CD8-positive, alpha-beta memory T cell (primary cell): ENCODE measurements around the gene CRB3. TPM values are rescaled to one million over a fixed set of nuclear protein-coding genes. Genes with fewer than 3 reads are reported as not detected.
"Not testable (repeated sequence)": the region's sequence is repeated elsewhere in the genome, so short reads cannot be mapped to it uniquely, and the experiment has no call there.

ENCODE experiments used
- CTCF ChIA-PET: fragments of 350-600 bp; sonication (Branson Sonifier 250); formaldehyde crosslinking; loops from one replicate; lab custom pipeline; 2021; ENCODE audit warnings: antibody characterized with exemption; lab: Charles Lee
- POLR2A ChIA-PET: fragments of 350-600 bp; sonication (Branson Sonifier 250); formaldehyde crosslinking; loops from one replicate; lab custom pipeline; 2021; ENCODE audit warnings: antibody characterized with exemption; lab: Charles Lee
- DNase-seq, 5 donors: peaks; one replicate each; pipeline versions ENCODE4 v3.0.0 to v3.0.0-alpha.2; 2020 to 2022; ENCODE audit warnings: mixed read lengths in 1 of 5
- H3K27ac ChIP-seq: one replicate; pipeline ENCODE4 v1.7.0; 2013; ENCODE audit warnings: low read depth, mild to moderate bottlenecking, low read length, moderate library complexity
- H3K27me3 ChIP-seq: 2 replicates; pipeline ENCODE4 v1.7.0; 2013; ENCODE audit warnings: low read length, mild to moderate bottlenecking; ENCODE audit not compliant: insufficient read depth, poor library complexity, severe bottlenecking
- H3K36me3 ChIP-seq: 2 replicates; pipeline ENCODE4 v1.7.0; 2013; ENCODE audit warnings: mild to moderate bottlenecking, low read length, moderate library complexity; ENCODE audit not compliant: insufficient read depth
- H3K4me1 ChIP-seq: 2 replicates; pipeline ENCODE4 v1.7.0; 2013; ENCODE audit warnings: mild to moderate bottlenecking, low read length, moderate library complexity; ENCODE audit not compliant: insufficient read depth
- H3K4me3 ChIP-seq: 2 replicates; pipeline ENCODE4 v1.7.0; 2013; ENCODE audit warnings: mild to moderate bottlenecking, low read length
- H3K9me3 ChIP-seq: 2 replicates; pipeline ENCODE4 v1.7.0; 2013; ENCODE audit warnings: mild to moderate bottlenecking, low read length
- H3K27ac Mint-ChIP-seq, 8 donors: one replicate each; pipeline ENCODE4 v1.8.0; 2020 to 2021; ENCODE audit warnings: mixed read lengths in 8 of 8, mild to moderate bottlenecking in 6 of 8, inconsistent platforms in 3 of 8, moderate library complexity in 3 of 8
- H3K27me3 Mint-ChIP-seq, 2 donors: one replicate each; pipeline ENCODE4 v1.8.0; 2020 to 2021; ENCODE audit warnings: mixed read lengths in 2 of 2, mild to moderate bottlenecking in 1 of 2, moderate library complexity in 1 of 2
- H3K36me3 Mint-ChIP-seq, 3 donors: one replicate each; pipeline ENCODE4 v1.8.0; 2020 to 2021; ENCODE audit warnings: mixed read lengths in 3 of 3, inconsistent platforms in 1 of 3, mild to moderate bottlenecking in 1 of 3
- H3K4me1 Mint-ChIP-seq, 3 donors: one replicate each; pipeline ENCODE4 v1.8.0; 2020 to 2021; ENCODE audit warnings: mixed read lengths in 3 of 3, inconsistent platforms in 1 of 3, mild to moderate bottlenecking in 1 of 3
- H3K4me3 Mint-ChIP-seq, 7 donors: one replicate each; pipeline ENCODE4 v1.8.0; 2020 to 2021; ENCODE audit warnings: mixed read lengths in 7 of 7, mild to moderate bottlenecking in 6 of 7, moderate library complexity in 4 of 7, inconsistent platforms in 2 of 7
- H3K9me3 Mint-ChIP-seq, 5 donors: one replicate each; pipeline ENCODE4 v1.8.0; 2020 to 2022; ENCODE audit warnings: mixed read lengths in 5 of 5, mild to moderate bottlenecking in 3 of 5, moderate library complexity in 2 of 5, inconsistent platforms in 1 of 5
- polyA plus RNA-seq: library from polyadenylated mRNA; unstranded; fragments of 300-500 nt; fragmentation: Illumina TruSeq; gene quantifications from one replicate; pipeline ENCODE4 v1.2.3, GENCODE V29; 2021
- total RNA-seq, 2 experiments: library from RNA; stranded (reverse); gene quantifications; one replicate each; pipeline ENCODE4 v1.2.3, GENCODE V29; 2021

Gene CRB3
- total and polyA plus RNA-seq, 3 experiments from 2014 or later, result 0.88 to 4.1 (median 1.8) TPM

- H3K4me3 Mint-ChIP-seq, H3K9me3 Mint-ChIP-seq, CTCF ChIA-PET, H3K27me3 ChIP-seq, POLR2A ChIA-PET, DNase-seq, H3K27ac Mint-ChIP-seq, H3K9me3 ChIP-seq, H3K36me3 Mint-ChIP-seq, H3K4me3 ChIP-seq, H3K27ac ChIP-seq, H3K27me3 Mint-ChIP-seq, H3K36me3 ChIP-seq: not testable (repeated sequence)
- peaks cover 10% of the 10 kb centered on the region for H3K4me1 ChIP-seq
- H3K4me1 Mint-ChIP-seq, result peaks cover 10 to 11% (median 11%) of the 10 kb centered on the region in 3 donors
These were observed 35.2 kb upstream of the CRB3 start for GRCh38 chr19:6428692-6429418.

- no peak overlapping the region for H3K27ac ChIP-seq
- H3K36me3 ChIP-seq, result no peaks in the 10 kb centered on the region
- H3K9me3 Mint-ChIP-seq, result no peaks in the 10 kb centered on the region
- H3K27me3 ChIP-seq, result no peaks in the 10 kb centered on the region
- CTCF ChIA-PET, result no interaction called here
- POLR2A ChIA-PET, result no interaction called here
- H3K4me3 ChIP-seq, result no peak overlapping the region
- H3K9me3 ChIP-seq, result no peaks in the 10 kb centered on the region
- no peak overlapping the region for H3K27ac Mint-ChIP-seq
- no peaks in the 10 kb centered on the region for H3K36me3 Mint-ChIP-seq
- H3K4me1 Mint-ChIP-seq, result peaks cover 10% of the 10 kb centered on the region in 3 donors
- H3K4me1 ChIP-seq, result peaks cover 9% of the 10 kb centered on the region
- H3K27me3 Mint-ChIP-seq, result peaks cover 0 to 3% of the 10 kb centered on the region in 2 donors
- no peak overlapping the region for H3K4me3 Mint-ChIP-seq
- DNase-seq, result no peak
These were observed 34.5 kb upstream of the CRB3 start for GRCh38 chr19:6429419-6430221.

GRCh38 chr19:6431891-6432290 is 32.2 kb upstream of the CRB3 start:
- Mint-ChIP-seq H3K36me3 (no peaks in the 10 kb centered on the region), H3K27ac (no peak overlapping the region), H3K9me3 (no peaks in the 10 kb centered on the region), H3K4me3 (no peak overlapping the region), H3K4me1 (peaks cover 0 to 2% (median 0%) of the 10 kb centered on the region in 3 donors), H3K27me3 (peaks cover 0 to 2% of the 10 kb centered on the region in 2 donors)
- CTCF ChIA-PET, result no interaction called here
- Histone ChIP-seq H3K4me3 (no peak overlapping the region), H3K36me3 (no peaks in the 10 kb centered on the region), H3K27ac (no peak overlapping the region), H3K4me1 (no peaks in the 10 kb centered on the region), H3K9me3 (no peaks in the 10 kb centered on the region), H3K27me3 (no peaks in the 10 kb centered on the region)
- no peak for DNase-seq
- POLR2A ChIA-PET, result no interaction called here

GRCh38 chr19:6433165-6433564 is 30.9 kb upstream of the CRB3 start:
- H3K4me3 ChIP-seq, result no peak overlapping the region
- H3K9me3 Mint-ChIP-seq, result no peaks in the 10 kb centered on the region
- no peak for DNase-seq
- no peak overlapping the region for H3K4me3 Mint-ChIP-seq
- no peak overlapping the region for H3K27ac ChIP-seq
- POLR2A ChIA-PET, result no interaction called here
- no peak overlapping the region for H3K27ac Mint-ChIP-seq
- H3K27me3 Mint-ChIP-seq, result peaks cover 0 to 2% of the 10 kb centered on the region in 2 donors
- no peaks in the 10 kb centered on the region for H3K36me3 ChIP-seq
- H3K4me1 Mint-ChIP-seq, result peaks cover 0 to 2% (median 0%) of the 10 kb centered on the region in 3 donors
- no peaks in the 10 kb centered on the region for H3K36me3 Mint-ChIP-seq
- H3K4me1 ChIP-seq, result no peaks in the 10 kb centered on the region
- CTCF ChIA-PET, result interaction anchor here (0.6 kb wide), 1 partner anchor 68 kb away, joined by 4 read pairs; no protein-coding TSS in a partner anchor
- no peaks in the 10 kb centered on the region for H3K9me3 ChIP-seq
- H3K27me3 ChIP-seq, result no peaks in the 10 kb centered on the region

- ChIA-PET CTCF (no interaction called here), POLR2A (no interaction called here)
- peaks cover 0 to 2% (median 0%) of the 10 kb centered on the region in 3 donors for H3K4me1 Mint-ChIP-seq
These were observed 30.4 kb upstream of the CRB3 start, which contains the start of gene SLC25A41 for GRCh38 chr19:6433663-6434062. Gene SLC25A41 (minus strand): TSS chr19:6433763. CDS start chr19:6433693, 70 bp downstream.

GRCh38 chr19:6439743-6440142 is 24.3 kb upstream of the CRB3 start:
- H3K36me3 ChIP-seq, result no peaks in the 10 kb centered on the region
- no peak overlapping the region for H3K4me3 Mint-ChIP-seq
- no peak overlapping the region for H3K27ac ChIP-seq
- no peaks in the 10 kb centered on the region for H3K4me1 ChIP-seq
- H3K4me1 Mint-ChIP-seq, result no peaks in the 10 kb centered on the region
- ChIA-PET CTCF (no interaction called here), POLR2A (no interaction called here)
- peak overlapping the region in 1 of 8 donors; percentile 78 for H3K27ac Mint-ChIP-seq
- H3K27me3 Mint-ChIP-seq, result peaks cover 0 to 2% of the 10 kb centered on the region in 2 donors
- no peak for DNase-seq
- no peak overlapping the region for H3K4me3 ChIP-seq
- peaks cover 0 to 2% (median 0%) of the 10 kb centered on the region in 3 donors for H3K36me3 Mint-ChIP-seq
- H3K9me3 ChIP-seq, result no peaks in the 10 kb centered on the region
- no peaks in the 10 kb centered on the region for H3K9me3 Mint-ChIP-seq
- H3K27me3 ChIP-seq, result no peaks in the 10 kb centered on the region

More at GRCh38 chr19:6433663-6434062, 30.4 kb upstream of the CRB3 start, which contains the start of gene SLC25A41:
- no peak within 1 kb of the TSS for H3K4me3 Mint-ChIP-seq
- Histone ChIP-seq H3K27ac (no peak within 1 kb of the TSS), H3K27me3 (no peaks in the 10 kb centered on the region), H3K4me3 (no peak within 1 kb of the TSS), H3K36me3 (no peaks in the 10 kb centered on the region), H3K4me1 (no peaks in the 10 kb centered on the region), H3K9me3 (no peaks in the 10 kb centered on the region)
- no peaks in the 10 kb centered on the region for H3K9me3 Mint-ChIP-seq
- peaks cover 0 to 2% of the 10 kb centered on the region in 2 donors for H3K27me3 Mint-ChIP-seq
- H3K27ac Mint-ChIP-seq, result no peak within 1 kb of the TSS
- no peaks in the 10 kb centered on the region for H3K36me3 Mint-ChIP-seq
- no peak for DNase-seq

- Histone ChIP-seq H3K27me3 (no peaks in the 10 kb centered on the region), H3K36me3 (no peaks in the 10 kb centered on the region), H3K4me3 (no peak overlapping the region), H3K27ac (no peak overlapping the region), H3K9me3 (no peaks in the 10 kb centered on the region), H3K4me1 (no peaks in the 10 kb centered on the region)
- Mint-ChIP-seq H3K4me3 (no peak overlapping the region), H3K4me1 (no peaks in the 10 kb centered on the region), H3K9me3 (no peaks in the 10 kb centered on the region), H3K27ac (peak overlapping the region in 2 of 8 donors; percentile 12 to 23), H3K36me3 (peaks cover 0 to 2% (median 0%) of the 10 kb centered on the region in 3 donors), H3K27me3 (peaks cover 0 to 2% of the 10 kb centered on the region in 2 donors)
- ChIA-PET CTCF (no interaction called here), POLR2A (no interaction called here)
- no peak for DNase-seq
These were observed 23.2 kb upstream of the CRB3 start for GRCh38 chr19:6440905-6441304.
